NCI-H2227 (cell line): ENCODE measurements around the gene SYCP2L.
"Not testable (repeated sequence)": the region's sequence is repeated elsewhere in the genome, so short reads cannot be mapped to it uniquely, and the experiment has no call there.

Experiments used
- DNase-seq: peaks from one replicate; lab custom pipeline; 2025; ENCODE audit not compliant: unreplicated experiment; lab: John Stamatoyannopoulos, UW

The SYCP2L gene

GRCh38 chr6:10877871-10878270 is 9.0 kb upstream of the SYCP2L start:
- DNase-seq = no peak

- no peak for DNase-seq
These were observed 6.5 kb upstream of the SYCP2L start for GRCh38 chr6:10880366-10880765.

GRCh38 chr6:10882253-10882630 is 4.6 kb upstream of the SYCP2L start:
- not testable (repeated sequence) for DNase-seq

- DNase-seq = no peak
These were observed 4.1 kb upstream of the SYCP2L start for GRCh38 chr6:10882657-10883171.

- DNase-seq = no peak
These were observed 3.3 kb upstream of the SYCP2L start for GRCh38 chr6:10883312-10884244.

- no peak for DNase-seq
These were observed 2.4 kb upstream of the SYCP2L start for GRCh38 chr6:10884245-10884972.

GRCh38 chr6:10886365-10886690 is 524 bp upstream of the SYCP2L start:
- DNase-seq = not testable (repeated sequence)

- DNase-seq = no peak
These were observed 3.3 kb downstream of the SYCP2L start for GRCh38 chr6:10890151-10890550.

GRCh38 chr6:10891960-10892359 is 5.1 kb downstream of the SYCP2L start:
- no peak for DNase-seq

- DNase-seq = no peak
These were observed 8.1 kb downstream of the SYCP2L start for GRCh38 chr6:10894958-10895357.

GRCh38 chr6:10896691-10897090 is 9.8 kb downstream of the SYCP2L start:
- DNase-seq = no peak

- DNase-seq = no peak
These were observed 14.9 kb downstream of the SYCP2L start for GRCh38 chr6:10901770-10902169.

GRCh38 chr6:10904015-10904414 is 17.2 kb downstream of the SYCP2L start:
- DNase-seq = no peak

- no peak for DNase-seq
These were observed 21.4 kb downstream of the SYCP2L start for GRCh38 chr6:10908228-10908627.

GRCh38 chr6:10919520-10919919 is 32.7 kb downstream of the SYCP2L start:
- not testable (repeated sequence) for DNase-seq

- DNase-seq = no peak
These were observed 46.3 kb downstream of the SYCP2L start for GRCh38 chr6:10933126-10933525.

GRCh38 chr6:10939840-10940239 is 53.0 kb downstream of the SYCP2L start:
- no peak for DNase-seq

- no peak for DNase-seq
These were observed 59.0 kb downstream of the SYCP2L start for GRCh38 chr6:10945845-10946244.

- no peak for DNase-seq
These were observed 61.1 kb downstream of the SYCP2L start for GRCh38 chr6:10947966-10948365.

GRCh38 chr6:10949579-10950490 is 63.0 kb downstream of the SYCP2L start:
- no peak for DNase-seq

- peak; percentile 38 for DNase-seq
These were observed 64.9 kb downstream of the SYCP2L start for GRCh38 chr6:10951675-10952282.
